Panc1 (cell line): ENCODE measurements around the gene APP. TPM values are rescaled to one million over a fixed set of nuclear protein-coding genes. Genes with fewer than 3 reads are reported as not detected.

Source experiments
- ATAC-seq: fragments of 200-7000 bp; cut with Tn5 transposase; 2 replicates; pipeline ENCODE4 v1.9.1; 2020; ENCODE audit warnings: mild to moderate bottlenecking, moderate library complexity
- BruUV-seq: library from RNA; stranded (reverse); fragments of 400-500 nt; replicated peaks from 2 replicates; lab custom pipeline; 2021; lab: Mats Ljungman, UMichigan
- CTCF ChIA-PET: fragments of 300-600 bp; sonication (Branson Sonifier 250); formaldehyde crosslinking; loops from one replicate; lab custom pipeline; 2022; ENCODE audit warnings: antibody characterized with exemption; lab: Charles Lee
- POLR2A ChIA-PET: fragments of 300-600 bp; sonication (Branson Sonifier 250); formaldehyde crosslinking; loops from one replicate; lab custom pipeline; 2022; ENCODE audit warnings: antibody characterized with exemption; lab: Charles Lee
- DNase-seq: peaks from one replicate; pipeline ENCODE4 v3.0.0-alpha.2; 2010; ENCODE audit warnings: low read depth, low spot score
- H3K27ac ChIP-seq: 2 replicates; pipeline ENCODE4 v1.5.1; 2011; ENCODE audit warnings: mild to moderate bottlenecking, low read length, inconsistent platforms
- H3K27me3 ChIP-seq: fragments of 200-500 bp; sonication (Bioruptor generic); 2 replicates; pipeline ENCODE4 v1.6.0; 2014; ENCODE audit warnings: low read length, inconsistent platforms; ENCODE audit not compliant: control insufficient read depth, insufficient read depth
- H3K36me3 ChIP-seq: fragments of 200-500 bp; sonication (Bioruptor generic); 2 replicates; pipeline ENCODE4 v1.5.1; 2014; ENCODE audit warnings: inconsistent platforms, mild to moderate bottlenecking, low read length, moderate library complexity; ENCODE audit not compliant: control insufficient read depth, insufficient read depth
- H3K4me1 ChIP-seq: 2 replicates; pipeline ENCODE4 v1.5.1; 2011; ENCODE audit warnings: inconsistent platforms, mild to moderate bottlenecking, low read length, moderate library complexity; ENCODE audit not compliant: control insufficient read depth, insufficient read depth
- H3K4me3 ChIP-seq, 2 experiments: 2 replicates each; pipeline ENCODE4 v1.5.1; 2011 to 2012; ENCODE audit warnings: low read depth in 2 of 2, low read length in 2 of 2, mild to moderate bottlenecking in 2 of 2, inconsistent platforms in 1 of 2, moderate library complexity in 1 of 2
- H3K9me3 ChIP-seq: fragments of 200-500 bp; sonication (Bioruptor generic); 2 replicates; pipeline ENCODE4 v1.5.1; 2014; ENCODE audit warnings: low read depth, mild to moderate bottlenecking, inconsistent platforms, low read length, moderate library complexity; ENCODE audit not compliant: control insufficient read depth, insufficient read depth
- CTCF ChIP-seq: fragments of 450-650 bp; IDR thresholded peaks from 2 replicates; pipeline ENCODE4 v1.5.1; 2017; ENCODE audit warnings: mild to moderate bottlenecking
- POLR2AphosphoS5 ChIP-seq: IDR thresholded peaks from 2 replicates; pipeline ENCODE4 v1.6.1; 2012; ENCODE audit warnings: mild to moderate bottlenecking, low read depth, low read length, moderate library complexity
- REST ChIP-seq, 2 experiments: IDR thresholded peaks; 2 replicates each; pipeline ENCODE4 v1.6.1; 2011 to 2012; ENCODE audit warnings: low read depth in 2 of 2, control low read depth in 1 of 2, low read length in 1 of 2, mild to moderate bottlenecking in 1 of 2, moderate library complexity in 1 of 2; ENCODE audit not compliant: insufficient read depth in 1 of 2
- SIN3A ChIP-seq: IDR thresholded peaks from 2 replicates; pipeline ENCODE4 v1.6.1; 2012; ENCODE audit warnings: low read depth, mild to moderate bottlenecking, low read length, moderate library complexity, borderline replicate concordance; ENCODE audit not compliant: insufficient read depth
- TCF7L2 ChIP-seq: IDR thresholded peaks from 2 replicates; pipeline ENCODE4 v1.6.1; 2011; ENCODE audit warnings: mild to moderate bottlenecking, low read depth, low read length, inconsistent platforms
- in situ Hi-C: cut with HindIII; loops from 2 replicates; pipeline ENCODE4 v1.10.0; 2016; ENCODE audit warnings: low sequenced_read_pairs, low pct_unique_long_range_greater_than_20kb
- intact Hi-C: fragments of 100-400 bp; cut with micrococcal nuclease; formaldehyde crosslinking; loops from one replicate; pipeline ENCODE4 v1.10.0; 2022; ENCODE audit not compliant: unreplicated experiment
- total RNA-seq: library from RNA; stranded (reverse); gene quantifications from one replicate; pipeline ENCODE4 v1.2.1, GENCODE V29; 2021; ENCODE audit not compliant: unreplicated experiment

Gene APP
- total RNA-seq, 1 experiment from 2014 or later = 542 TPM

GRCh38 chr21:26199456-26199855, 28.9 kb upstream of the APP start:
- Histone ChIP-seq H3K4me3 (no peak overlapping the region), H3K27me3 (no peaks in the 10 kb centered on the region), H3K4me1 (no peaks in the 10 kb centered on the region), H3K27ac (no peak overlapping the region), H3K9me3 (no peaks in the 10 kb centered on the region), H3K36me3 (no peaks in the 10 kb centered on the region)
- in situ Hi-C loops = no loop called here
- BruUV-seq = no TSS peak
- ChIA-PET CTCF (no interaction called here), POLR2A (no interaction called here)
- intact Hi-C loops = no loop called here
- ATAC-seq (no peak), DNase-seq (no peak)
- TF ChIP-seq POLR2AphosphoS5 (no peak), TCF7L2 (no peak), CTCF (no peak), SIN3A (no peak), REST (IDR thresholded peaks at IDR 0.05; ENCODE audit: insufficient read depth in 1 of 2, low read depth in 2 of 2, low read length in 1 of 2) (no peak)

DNA sequence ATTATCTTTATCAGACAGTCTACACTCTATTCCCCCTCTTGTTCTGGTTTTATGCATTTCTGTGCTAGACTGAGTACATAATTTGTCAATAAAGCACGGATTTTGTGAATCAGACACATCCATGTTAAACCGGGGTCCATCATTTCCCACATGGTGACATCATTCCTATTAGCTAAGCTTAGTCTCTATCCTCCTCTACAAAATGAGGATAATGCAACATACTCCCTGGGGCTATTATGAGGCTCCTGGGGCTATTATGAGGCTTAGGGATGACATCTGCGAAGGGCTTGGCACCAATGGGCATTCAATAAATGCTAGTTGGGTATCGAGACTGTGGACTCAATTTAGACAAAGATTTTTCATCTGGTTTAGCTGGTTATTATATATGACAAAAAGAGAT, 25.1 kb upstream of the APP start:
- Histone ChIP-seq H3K9me3 (no peaks in the 10 kb centered on the region), H3K4me1 (no peaks in the 10 kb centered on the region), H3K27ac (no peak overlapping the region), H3K36me3 (no peaks in the 10 kb centered on the region), H3K4me3 (no peak overlapping the region), H3K27me3 (no peaks in the 10 kb centered on the region)
- POLR2A ChIA-PET = no interaction called here
- DNase-seq = no peak
- CTCF ChIA-PET = no interaction called here
- no TSS peak for BruUV-seq
- ATAC-seq = no peak
- intact Hi-C loops (no loop called here), in situ Hi-C loops (no loop called here)
- no peak for TF ChIP-seq REST (IDR thresholded peaks at IDR 0.05; ENCODE audit: insufficient read depth in 1 of 2, low read depth in 2 of 2, low read length in 1 of 2)
- no peak for TF ChIP-seq TCF7L2
- TF ChIP-seq SIN3A = no peak
- no peak for TF ChIP-seq CTCF
- TF ChIP-seq POLR2AphosphoS5 = no peak
